KG1 (cell line): Measurements from ENCODE around the gene PSMB5.

Experiments used
- DNase-seq: peaks from one replicate; lab custom pipeline; 2025; lab: John Stamatoyannopoulos, UW

Gene PSMB5

GRCh38 chr14:23058654-23059504 is 24.2 kb upstream of the PSMB5 start:
- DNase-seq: no peak

GRCh38 chr14:23057757-23058653 is 23.3 kb upstream of the PSMB5 start:
- DNase-seq: no peak

GRCh38 chr14:23056956-23057756 is 22.5 kb upstream of the PSMB5 start, which contains the start of gene CDH24:
TSS of gene CDH24 (minus strand) at chr14:23057520. CDS start at chr14:23055733, 1,787 bp downstream.
- no peak for DNase-seq

GRCh38 chr14:23056145-23056955 is 21.6 kb upstream of the PSMB5 start:
- no peak for DNase-seq

GRCh38 chr14:23055621-23056144 is 21.0 kb upstream of the PSMB5 start:
- DNase-seq: no peak

- no peak for DNase-seq
Observed at GRCh38 chr14:23055147-23055550, 20.4 kb upstream of the PSMB5 start.

GRCh38 chr14:23054000-23054811 is 19.5 kb upstream of the PSMB5 start:
- DNase-seq: no peak

- DNase-seq: no peak
Observed at GRCh38 chr14:23053426-23053825, 18.7 kb upstream of the PSMB5 start.

GRCh38 chr14:23052671-23053070 is 18.0 kb upstream of the PSMB5 start:
- DNase-seq: no peak

- no peak for DNase-seq
Observed at GRCh38 chr14:23052182-23052623, 17.5 kb upstream of the PSMB5 start.

- no peak for DNase-seq
Observed at GRCh38 chr14:23051141-23052057, 16.7 kb upstream of the PSMB5 start.

GRCh38 chr14:23049011-23049410 is 14.3 kb upstream of the PSMB5 start:
- no peak for DNase-seq

- no peak for DNase-seq
Observed at GRCh38 chr14:23047751-23048693, 13.3 kb upstream of the PSMB5 start.

- DNase-seq: no peak
Observed at GRCh38 chr14:23047034-23047634, 12.4 kb upstream of the PSMB5 start.

- DNase-seq: no peak
Observed at GRCh38 chr14:23045419-23046357, 11.0 kb upstream of the PSMB5 start.

- DNase-seq: no peak
Observed at GRCh38 chr14:23044840-23045239, 10.1 kb upstream of the PSMB5 start.
